ENCODE data around the gene TASP1.

The TASP1 gene

GRCh38 chr20:13430346-13431002, 208.3 kb downstream of the TASP1 start:
- H3K4me3 ChIP-seq (replicated peaks in 1 of 2; ENCODE audit: low read depth in 2 of 2, low read length in 2 of 2): no peak overlapping the region
- no peak for DNase-seq (ENCODE audit: low read depth in 2 of 2)
- no peak for TF ChIP-seq CTCF (IDR thresholded peaks at IDR 0.05; ENCODE audit: low read depth, low read length)

- TF ChIP-seq CTCF (IDR thresholded peaks at IDR 0.05; ENCODE audit: low read depth, low read length): no peak
- no peak for DNase-seq (ENCODE audit: low read depth in 2 of 2)
- no peak overlapping the region for H3K4me3 ChIP-seq (replicated peaks in 1 of 2; ENCODE audit: low read depth in 2 of 2, low read length in 2 of 2)
These were observed 210.0 kb downstream of the TASP1 start for GRCh38 chr20:13428684-13429083.

- H3K4me3 ChIP-seq (replicated peaks in 1 of 2; ENCODE audit: low read depth in 2 of 2, low read length in 2 of 2): no peak overlapping the region
- DNase-seq (ENCODE audit: low read depth in 2 of 2): no peak
- TF ChIP-seq CTCF (IDR thresholded peaks at IDR 0.05; ENCODE audit: low read depth, low read length): no peak
These were observed 211.9 kb downstream of the TASP1 start for GRCh38 chr20:13426870-13427269.

- TF ChIP-seq CTCF (IDR thresholded peaks at IDR 0.05; ENCODE audit: low read depth, low read length): no peak
- peak; percentile 16 to 22 for DNase-seq (ENCODE audit: low read depth in 2 of 2)
- no peak overlapping the region for H3K4me3 ChIP-seq (replicated peaks in 1 of 2; ENCODE audit: low read depth in 2 of 2, low read length in 2 of 2)
These were observed 213.2 kb downstream of the TASP1 start for GRCh38 chr20:13425381-13426135.

GRCh38 chr20:13424174-13424833, 214.4 kb downstream of the TASP1 start:
- TF ChIP-seq CTCF (IDR thresholded peaks at IDR 0.05; ENCODE audit: low read depth, low read length): no peak
- H3K4me3 ChIP-seq (replicated peaks in 1 of 2; ENCODE audit: low read depth in 2 of 2, low read length in 2 of 2): no peak overlapping the region
- DNase-seq (ENCODE audit: low read depth in 2 of 2): no peak

GRCh38 chr20:13423472-13424173, 215.1 kb downstream of the TASP1 start:
- TF ChIP-seq CTCF (IDR thresholded peaks at IDR 0.05; ENCODE audit: low read depth, low read length): no peak
- H3K4me3 ChIP-seq (replicated peaks in 1 of 2; ENCODE audit: low read depth in 2 of 2, low read length in 2 of 2): no peak overlapping the region
- DNase-seq (ENCODE audit: low read depth in 2 of 2): no peak

Data from cardiac fibroblast (primary cell).